ENCODE measurements around the gene GMCL1. TPM values are rescaled to one million over a fixed set of nuclear protein-coding genes. Genes with fewer than 3 reads are reported as not detected.

GMCL1 gene
- total RNA-seq, 2 experiments from 2014 or later, result 14.2 to 16.1 TPM

DNA sequence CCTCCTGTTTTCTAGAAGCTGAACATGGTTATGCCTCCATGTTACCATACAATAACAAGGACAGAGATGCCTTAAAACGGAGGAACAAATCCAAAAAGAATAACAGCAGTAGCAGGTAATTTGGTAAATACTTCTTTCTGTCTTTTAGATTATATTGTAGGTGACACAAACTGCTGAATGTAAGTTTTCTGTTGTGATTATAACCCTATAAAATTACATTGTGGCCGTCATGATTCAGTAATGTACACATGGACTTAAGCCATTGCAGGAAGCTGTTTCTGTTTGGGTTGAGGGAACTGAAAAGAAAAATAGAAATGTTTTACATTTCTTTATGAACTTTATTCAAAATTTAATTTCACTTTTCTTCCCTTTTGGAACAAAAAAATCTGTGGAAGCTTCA lies 86.6 kb downstream of the GMCL1 start:
- DNase-seq, result no peak
- H3K9me3 Mint-ChIP-seq, result no peaks in the 10 kb centered on the region
- peak overlapping the region; percentile 75 for H3K4me3 Mint-ChIP-seq
- H3K36me3 Mint-ChIP-seq, result peaks cover 6% of the 10 kb centered on the region
- H3K4me1 Mint-ChIP-seq, result peaks cover 28% of the 10 kb centered on the region
- H3K27me3 Mint-ChIP-seq, result no peaks in the 10 kb centered on the region
- no peak overlapping the region for H3K27ac Mint-ChIP-seq

DNA sequence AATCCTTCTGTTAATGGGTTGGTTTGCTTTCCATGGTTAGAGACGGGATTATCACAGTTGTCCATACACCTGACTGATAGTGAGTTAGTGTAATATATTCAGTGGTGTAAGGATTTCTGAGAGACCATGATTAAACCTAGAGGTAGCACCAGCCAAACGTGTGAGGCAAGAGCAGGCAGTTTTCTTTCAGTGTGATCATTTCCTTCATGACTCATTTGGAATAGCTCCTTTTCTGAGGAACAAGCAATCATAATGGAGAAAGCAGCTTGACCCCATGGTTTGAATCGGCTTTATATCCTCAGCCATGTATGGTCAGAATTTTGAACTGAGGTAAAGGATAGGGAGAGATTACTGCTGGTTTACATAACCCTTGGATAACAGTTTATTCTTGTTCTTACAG lies 88.4 kb downstream of the GMCL1 start:
- no peak overlapping the region for H3K27ac Mint-ChIP-seq
- H3K36me3 Mint-ChIP-seq, result peaks cover 11% of the 10 kb centered on the region
- H3K9me3 Mint-ChIP-seq, result no peaks in the 10 kb centered on the region
- no peaks in the 10 kb centered on the region for H3K27me3 Mint-ChIP-seq
- DNase-seq, result no peak
- peaks cover 19% of the 10 kb centered on the region for H3K4me1 Mint-ChIP-seq
- H3K4me3 Mint-ChIP-seq, result no peak overlapping the region

DNA sequence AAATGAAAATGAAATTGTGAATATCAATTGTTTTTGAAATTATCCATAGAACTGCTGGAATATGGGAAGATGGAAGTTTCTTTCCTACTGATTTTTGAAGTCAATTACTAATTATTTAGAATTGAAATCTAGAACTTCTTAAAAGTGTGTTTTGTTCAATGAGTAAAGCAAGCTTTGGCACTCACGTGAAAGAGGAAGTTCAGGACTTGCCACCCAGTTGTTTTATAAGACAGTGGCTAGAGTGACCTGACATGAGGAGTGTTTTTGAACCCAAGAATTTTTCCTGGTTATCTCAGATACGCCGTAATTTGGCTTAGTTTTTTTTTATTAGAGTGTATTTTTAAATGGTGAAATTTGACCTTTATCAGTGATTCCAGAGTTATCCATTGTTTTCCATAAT lies 88.9 kb downstream of the GMCL1 start:
- H3K36me3 Mint-ChIP-seq, result peaks cover 11% of the 10 kb centered on the region
- H3K4me3 Mint-ChIP-seq, result no peak overlapping the region
- no peaks in the 10 kb centered on the region for H3K9me3 Mint-ChIP-seq
- no peaks in the 10 kb centered on the region for H3K27me3 Mint-ChIP-seq
- DNase-seq, result no peak
- no peak overlapping the region for H3K27ac Mint-ChIP-seq
- H3K4me1 Mint-ChIP-seq, result peaks cover 18% of the 10 kb centered on the region

GRCh38 chr2:69923116-69923515 lies 93.7 kb downstream of the GMCL1 start:
- no peaks in the 10 kb centered on the region for H3K9me3 Mint-ChIP-seq
- no peak overlapping the region for H3K4me3 Mint-ChIP-seq
- H3K4me1 Mint-ChIP-seq, result peaks cover 15% of the 10 kb centered on the region
- no peak for DNase-seq
- peaks cover 7% of the 10 kb centered on the region for H3K36me3 Mint-ChIP-seq
- H3K27me3 Mint-ChIP-seq, result no peaks in the 10 kb centered on the region
- no peak overlapping the region for H3K27ac Mint-ChIP-seq

GRCh38 chr2:69926849-69927515 lies 97.5 kb downstream of the GMCL1 start:
- H3K4me1 Mint-ChIP-seq, result peaks cover 19% of the 10 kb centered on the region
- H3K36me3 Mint-ChIP-seq, result no peaks in the 10 kb centered on the region
- no peak for DNase-seq
- H3K27me3 Mint-ChIP-seq, result no peaks in the 10 kb centered on the region
- H3K27ac Mint-ChIP-seq, result no peak overlapping the region
- no peaks in the 10 kb centered on the region for H3K9me3 Mint-ChIP-seq
- no peak overlapping the region for H3K4me3 Mint-ChIP-seq

Other genes with a start within 250 kb of the GMCL1 start
- 10 to 100 TPM; 78.3 to 85.4 TPM for gene AAK1, start 185.9 kb upstream of the GMCL1 start, total RNA-seq
- 10 to 100 TPM; 15.2 to 15.6 TPM for gene ANXA4, start 87.5 kb upstream of the GMCL1 start, total RNA-seq
- gene SNRNP27, start 64.3 kb downstream of the GMCL1 start, total RNA-seq, result 10 to 100 TPM; 61.0 to 61.8 TPM
- 1 to 10 TPM; 5.0 to 6.3 TPM for gene MXD1, start 85.4 kb downstream of the GMCL1 start, total RNA-seq
- gene ASPRV1, start 132.0 kb downstream of the GMCL1 start, total RNA-seq, result under 1 TPM; 0.54 to 0.74 TPM

All from activated naive CD8-positive, alpha-beta T cell treated with anti-CD3 and anti-CD28 coated beads for 36 hours (primary cell).